ENCODE data around the gene NUP43. TPM values are rescaled to one million over a fixed set of nuclear protein-coding genes. Genes with fewer than 3 reads are reported as not detected.

Gene NUP43
- total RNA-seq, 4 donors from 2014 or later, result 13.4 to 37.7 (median 27.9) TPM

- no peak for TF ChIP-seq CTCF (IDR thresholded peaks at IDR 0.05; ENCODE audit: low read depth)
Measured at GRCh38 chr6:149754548-149754947, 8.2 kb upstream of the NUP43 start.

- TF ChIP-seq CTCF (IDR thresholded peaks at IDR 0.05; ENCODE audit: low read depth), result no peak
Measured at GRCh38 chr6:149752600-149753373, 6.5 kb upstream of the NUP43 start.

- TF ChIP-seq CTCF (IDR thresholded peaks at IDR 0.05; ENCODE audit: low read depth), result no peak
Measured at GRCh38 chr6:149751239-149751638, 4.9 kb upstream of the NUP43 start.

- no peak for TF ChIP-seq CTCF (IDR thresholded peaks at IDR 0.05; ENCODE audit: low read depth)
Measured at GRCh38 chr6:149750136-149750609, 3.8 kb upstream of the NUP43 start.

- TF ChIP-seq CTCF (IDR thresholded peaks at IDR 0.05; ENCODE audit: low read depth), result no peak
Measured at GRCh38 chr6:149749594-149750135, 3.3 kb upstream of the NUP43 start, which contains the start of gene PCMT1. PCMT1 (plus strand) TSS chr6:149749741; CDS start chr6:149749902, 161 bp downstream.

GRCh38 chr6:149734915-149735314 is 11.4 kb downstream of the NUP43 start:
- no peak for TF ChIP-seq CTCF (IDR thresholded peaks at IDR 0.05; ENCODE audit: low read depth)

- TF ChIP-seq CTCF (IDR thresholded peaks at IDR 0.05; ENCODE audit: low read depth), result no peak
Measured at GRCh38 chr6:149733089-149733720, 13.1 kb downstream of the NUP43 start.
